HG03196 (cell line): ENCODE results near the gene ARPC2.

ENCODE experiments used
- ATAC-seq: cut with Tn5 transposase; IDR thresholded peaks from one replicate; pipeline ENCODE4 v1.9.1; 2021; ENCODE audit not compliant: unreplicated experiment

Gene ARPC2

GRCh38 chr2:218252509-218253231 lies 35.7 kb downstream of the ARPC2 start:
- no peak for ATAC-seq

- ATAC-seq, result no peak
Observed at GRCh38 chr2:218253232-218253625, 36.2 kb downstream of the ARPC2 start.

GRCh38 chr2:218255446-218255845 lies 38.5 kb downstream of the ARPC2 start:
- no peak for ATAC-seq

- no peak for ATAC-seq
Observed at GRCh38 chr2:218256612-218257350, 39.8 kb downstream of the ARPC2 start.

- peak; percentile 41 for ATAC-seq
Observed at GRCh38 chr2:218257390-218257981, 40.5 kb downstream of the ARPC2 start.

- no peak for ATAC-seq
Observed at GRCh38 chr2:218259099-218259961, 42.3 kb downstream of the ARPC2 start.

GRCh38 chr2:218260166-218260565 lies 43.2 kb downstream of the ARPC2 start:
- ATAC-seq, result no peak

GRCh38 chr2:218260742-218261422 lies 43.9 kb downstream of the ARPC2 start, which contains the start of gene GPBAR1:
Gene GPBAR1, plus strand, starts transcription at chr2:218261015. Its CDS starts 1,710 bp downstream, at chr2:218262725.
- ATAC-seq, result no peak

- ATAC-seq, result no peak
Observed at GRCh38 chr2:218261423-218262236, 44.6 kb downstream of the ARPC2 start.

GRCh38 chr2:218262237-218262600 lies 45.2 kb downstream of the ARPC2 start:
- ATAC-seq, result no peak

GRCh38 chr2:218262631-218263586 lies 45.9 kb downstream of the ARPC2 start:
- no peak for ATAC-seq

GRCh38 chr2:218263817-218264641 lies 47.0 kb downstream of the ARPC2 start:
- no peak for ATAC-seq

- no peak for ATAC-seq
Observed at GRCh38 chr2:218264773-218265561, 48.0 kb downstream of the ARPC2 start.

- no peak for ATAC-seq
Observed at GRCh38 chr2:218265626-218266025, 48.6 kb downstream of the ARPC2 start.

- ATAC-seq, result no peak
Observed at GRCh38 chr2:218266316-218266979, 49.5 kb downstream of the ARPC2 start.

GRCh38 chr2:218267259-218267658 lies 50.3 kb downstream of the ARPC2 start:
- no peak for ATAC-seq
